PC-3 (cell line): ENCODE measurements around the gene PTPN5.

Experiments
- CTCF ChIP-seq: fragments of 300-600 bp; sonication (generic); conservative IDR thresholded peaks from 2 replicates; pipeline ENCODE4 v1.5.1; 2017; ENCODE audit warnings: antibody characterized with exemption, low read depth, mild to moderate bottlenecking, low read length
- EZH2phosphoT487 ChIP-seq: fragments of 300-600 bp; sonication (generic); IDR thresholded peaks from 2 replicates; pipeline ENCODE4 v1.6.1; 2018; ENCODE audit warnings: mild to moderate bottlenecking, antibody characterized with exemption, low read length, borderline replicate concordance

- TF ChIP-seq EZH2phosphoT487, result no peak
- TF ChIP-seq CTCF, result no peak
Observed at GRCh38 chr11:18736590-18737148, 54.9 kb downstream of the PTPN5 start.
